Stimulated activated CD8-positive, alpha-beta memory T cell treated with anti-CD3 and anti-CD28 coated beads, Interleukin-4, amount 100 ng/mL, for 4 hours (primary cell): ENCODE data around the gene RPH3AL.

Experiments used
- DNase-seq, 2 donors: peaks; one replicate each; pipeline ENCODE4 v3.0.0-alpha.2; 2020; ENCODE audit warnings: low read depth in 2 of 2, low spot score in 1 of 2

RPH3AL gene

DNA sequence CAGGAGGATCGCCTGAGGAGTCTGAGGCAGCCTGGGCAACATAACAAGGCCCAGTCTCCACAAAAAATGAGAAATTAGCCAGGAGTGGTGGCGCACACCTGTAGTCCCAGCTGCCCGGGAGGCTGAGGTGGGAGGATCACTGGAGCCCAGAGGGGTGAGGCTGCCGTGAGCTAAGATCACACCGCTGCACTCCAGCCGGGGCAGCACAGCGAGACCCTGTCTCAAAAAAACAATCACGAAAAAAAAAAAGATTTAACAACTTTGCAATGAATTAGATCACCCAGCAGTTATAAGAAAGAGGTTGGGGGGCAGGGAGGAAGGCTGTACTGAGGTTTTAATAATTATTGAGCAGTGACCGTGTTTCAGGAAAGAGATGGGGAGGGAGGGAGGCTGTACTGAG, 49.4 kb downstream of the RPH3AL start:
- DNase-seq = no peak

DNA sequence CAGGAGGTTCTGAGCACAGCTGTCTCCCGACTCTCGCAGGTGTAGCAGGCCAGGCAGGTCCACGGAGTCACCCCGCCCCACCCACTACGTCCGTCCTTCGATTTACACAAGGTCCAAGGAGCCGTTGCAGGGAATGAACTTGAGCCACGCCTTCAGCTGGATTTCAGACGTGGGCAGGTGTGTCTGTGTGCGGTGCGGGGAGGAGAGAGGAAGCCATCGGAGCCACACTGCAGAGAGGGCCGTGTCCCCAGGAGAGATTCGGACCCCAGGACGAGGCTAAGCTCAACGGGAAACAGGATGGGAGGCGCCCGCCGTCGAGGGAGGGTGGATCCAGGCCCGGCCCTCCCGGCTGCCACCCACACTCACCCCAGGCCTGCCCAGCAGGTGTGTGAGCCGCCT, 50.3 kb downstream of the RPH3AL start:
- no peak for DNase-seq

DNA sequence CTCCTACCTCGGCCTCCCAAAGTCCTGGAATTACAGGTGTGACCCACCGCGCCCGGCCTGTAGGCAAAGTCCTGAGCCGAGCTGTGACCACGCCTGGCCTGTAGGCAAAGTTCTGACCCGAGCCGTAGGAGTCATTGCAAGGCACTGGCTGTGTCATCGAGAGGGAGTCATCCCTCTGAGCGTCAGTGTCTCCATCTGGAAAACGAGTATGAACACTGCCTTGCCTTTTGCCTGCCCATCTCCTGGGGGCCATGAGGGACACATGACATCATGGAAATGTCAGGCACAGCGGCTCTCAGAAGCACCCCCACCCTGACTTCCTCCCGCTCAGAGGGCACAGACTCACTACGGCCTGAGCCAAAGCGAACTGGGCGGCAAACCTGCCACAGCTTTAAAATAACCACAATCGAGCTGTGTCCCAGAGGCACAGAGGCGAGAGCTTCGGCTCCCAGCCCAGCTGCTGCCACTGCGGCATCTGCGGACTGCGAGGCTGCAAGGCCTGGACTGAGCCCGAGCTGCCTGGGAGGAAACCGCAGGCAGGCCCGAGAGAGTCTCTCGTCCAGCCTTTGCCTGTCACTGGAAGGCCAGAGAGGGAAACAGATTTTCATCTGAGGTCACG, 50.8 kb downstream of the RPH3AL start:
- no peak for DNase-seq

DNA sequence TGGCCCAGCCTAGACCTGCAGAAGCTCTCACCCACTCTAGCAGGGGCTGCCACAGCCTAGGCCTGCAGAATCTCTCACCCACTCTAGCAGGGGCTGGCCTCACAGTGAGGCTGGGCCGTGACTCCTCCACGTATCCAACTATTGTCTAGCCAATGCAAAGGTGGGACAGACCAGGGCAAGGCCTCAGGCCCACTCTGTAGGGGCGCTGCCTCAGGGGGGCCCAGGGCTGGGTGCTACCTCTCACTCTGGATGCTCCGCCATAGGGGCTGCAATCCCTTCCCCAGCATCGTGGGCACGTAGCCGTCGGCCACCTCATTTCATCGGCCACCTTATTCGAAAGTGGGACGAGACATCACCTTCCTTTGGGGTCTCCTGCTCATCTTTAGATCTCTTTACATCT, 51.7 kb downstream of the RPH3AL start:
- no peak for DNase-seq

DNA sequence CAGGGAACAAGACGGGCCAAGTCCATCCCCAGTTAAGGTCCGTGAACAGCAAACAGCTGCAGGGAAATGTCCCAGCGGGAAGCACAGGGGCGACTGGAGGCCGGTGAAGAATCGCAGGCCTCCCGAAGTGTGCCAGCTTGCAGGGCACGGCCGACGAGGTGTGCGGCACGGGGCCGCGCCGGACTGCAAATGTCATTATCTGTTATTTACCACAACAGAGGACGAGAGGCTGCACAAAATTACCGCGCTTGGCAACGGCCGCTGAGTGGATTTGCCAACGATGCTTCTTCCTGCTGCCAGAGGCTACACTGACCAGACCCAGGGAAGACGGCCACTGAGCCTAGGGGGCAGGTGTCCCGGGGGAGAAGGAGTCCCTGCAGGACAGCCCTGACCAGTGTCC, 53.1 kb downstream of the RPH3AL start:
- no peak for DNase-seq

DNA sequence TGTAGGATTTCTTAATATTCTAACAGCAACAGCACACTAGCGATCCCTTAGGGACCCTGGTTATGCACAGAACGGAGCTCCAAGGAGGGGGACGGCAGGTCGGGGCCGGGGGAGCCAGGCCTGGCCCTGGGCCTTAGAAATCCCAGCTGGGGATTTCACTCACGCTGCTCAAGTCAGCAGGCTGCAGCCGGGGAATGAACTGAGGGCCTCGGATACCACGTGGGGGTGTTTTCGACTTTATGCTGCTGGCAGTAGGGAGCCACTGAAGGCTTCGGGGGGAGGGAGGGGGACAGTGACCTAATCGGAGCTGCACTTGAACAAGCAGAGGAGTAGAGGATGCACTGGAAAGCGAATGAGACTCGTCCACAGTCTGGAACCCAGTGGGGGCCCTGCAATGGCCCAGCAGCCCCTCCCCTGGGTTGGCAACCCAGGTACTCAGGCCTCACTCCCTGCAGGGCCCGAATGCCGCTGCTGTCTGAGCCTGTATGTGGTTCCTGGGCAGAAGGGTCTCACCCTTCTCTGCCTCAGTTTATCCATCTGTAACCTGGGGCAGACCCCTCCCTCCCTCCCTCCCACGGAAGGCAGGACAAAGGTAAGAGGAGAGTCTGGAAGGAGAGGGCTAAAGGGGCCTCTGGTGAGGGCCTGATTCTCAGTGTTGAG, 53.7 kb downstream of the RPH3AL start:
- DNase-seq = no peak

DNA sequence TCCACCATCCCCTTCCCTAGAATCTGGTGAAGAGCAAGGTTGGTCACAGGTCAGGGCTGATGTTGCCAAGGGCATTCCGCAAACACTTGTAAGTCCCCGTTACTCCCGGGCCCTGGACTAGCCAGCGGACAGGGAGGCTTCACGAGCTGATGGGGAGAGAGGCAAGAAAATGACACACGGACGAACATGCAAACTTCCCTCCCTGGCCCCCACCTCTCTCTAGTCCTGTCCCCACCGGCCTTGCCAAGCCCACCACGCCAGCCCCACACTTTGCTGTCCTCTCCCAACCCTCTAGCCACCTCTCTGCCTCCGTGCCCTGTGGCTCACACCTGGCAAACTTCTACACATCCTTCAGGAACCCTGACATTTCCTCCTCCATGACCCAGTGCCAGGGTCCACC, 54.8 kb downstream of the RPH3AL start:
- DNase-seq = no peak

DNA sequence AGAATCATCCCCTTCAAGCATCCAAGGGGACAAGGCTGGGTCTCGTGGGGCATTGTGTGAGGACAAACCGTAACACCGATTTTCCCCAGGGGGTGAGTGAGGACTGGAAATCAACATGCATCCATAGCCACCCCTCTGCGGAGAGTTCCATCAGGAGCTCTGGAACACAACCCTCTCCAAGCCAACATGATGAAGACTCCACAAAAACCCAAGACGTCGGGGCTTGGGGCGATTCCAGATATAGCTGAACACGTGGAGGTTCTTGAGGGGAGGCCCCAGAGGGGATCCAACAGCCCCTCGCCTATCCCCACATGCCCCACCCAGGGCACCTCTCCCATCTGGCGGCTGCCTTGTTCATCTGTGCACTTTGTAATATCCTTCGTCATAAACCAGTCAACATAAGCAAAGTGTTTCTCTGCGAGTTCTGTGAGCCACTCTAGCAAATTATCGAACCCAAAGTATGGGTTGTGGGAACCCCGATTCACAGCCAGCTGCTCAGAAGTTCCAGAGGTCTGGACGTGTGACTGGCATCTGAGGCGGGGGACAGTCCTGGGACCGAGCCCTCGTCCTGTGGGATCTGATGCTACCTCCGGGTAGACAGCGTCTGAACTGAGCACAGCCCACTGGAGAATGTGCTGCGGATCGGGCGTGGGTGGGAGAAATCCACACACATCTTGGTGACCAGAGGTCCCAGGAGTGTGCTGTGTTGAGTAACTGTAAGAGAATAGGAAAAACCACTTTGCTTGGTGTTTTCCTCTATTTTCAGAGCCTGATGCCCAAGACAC, 55.5 kb downstream of the RPH3AL start:
- no peak for DNase-seq

DNA sequence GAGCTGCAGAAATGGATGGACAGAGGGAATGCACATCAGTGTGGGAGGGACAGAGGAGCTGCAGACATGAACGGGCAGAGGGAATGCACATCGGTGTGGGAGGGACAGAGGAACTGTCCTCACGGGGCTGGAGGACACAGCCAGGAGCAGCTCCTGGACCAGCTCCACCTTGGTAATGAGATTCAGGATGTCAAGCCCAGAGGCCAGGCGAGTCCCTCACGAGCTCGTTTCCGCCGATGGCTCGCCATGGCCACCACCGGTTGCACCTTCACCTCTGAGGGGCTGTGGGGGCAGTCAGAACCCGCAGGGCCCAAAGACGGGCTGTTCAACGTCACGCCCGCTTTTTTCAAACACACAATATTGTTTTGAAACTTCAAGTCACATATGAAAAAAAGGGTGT, 56.2 kb downstream of the RPH3AL start:
- DNase-seq = no peak

DNA sequence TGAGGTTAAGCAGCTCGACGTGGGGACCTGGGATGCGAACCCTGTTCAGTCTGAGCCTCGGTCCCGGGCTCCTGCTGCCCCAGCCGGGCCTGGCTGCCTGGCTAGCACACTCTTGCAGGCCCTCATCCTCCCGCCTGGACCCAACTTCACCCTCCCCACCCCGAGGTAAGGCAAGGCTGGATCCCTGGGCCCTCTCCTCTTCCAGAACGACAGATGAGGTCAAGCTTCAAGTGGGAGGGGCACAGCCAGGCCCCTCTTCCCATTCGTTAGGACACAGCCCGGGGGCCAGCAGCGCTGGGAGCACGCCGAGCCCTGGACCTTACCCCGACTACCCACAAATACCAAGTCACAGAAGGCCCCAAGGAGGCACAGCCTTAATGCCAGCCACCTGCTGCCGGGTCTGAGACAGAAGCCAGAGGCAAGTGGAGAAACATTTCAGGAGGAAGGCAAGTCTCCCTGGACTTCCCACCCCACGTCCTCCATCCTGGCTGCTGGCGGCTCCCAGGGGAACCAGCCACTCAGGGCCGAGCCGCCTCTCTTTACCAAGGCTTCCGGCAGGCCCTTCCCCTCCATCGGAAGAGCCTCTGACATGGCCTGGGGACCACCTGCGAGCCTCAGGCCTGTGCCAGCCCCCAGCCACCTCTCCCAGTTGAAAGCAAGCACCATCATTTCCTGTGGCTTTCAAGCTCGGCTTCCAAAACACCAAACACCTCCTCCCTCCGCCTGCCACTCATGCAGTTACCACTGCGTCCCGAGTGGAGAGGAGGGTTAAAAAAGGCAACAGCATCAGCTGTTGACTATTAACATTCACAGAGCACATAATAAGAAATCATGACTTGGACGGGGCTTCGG, 59.9 kb downstream of the RPH3AL start:
- no peak for DNase-seq

DNA sequence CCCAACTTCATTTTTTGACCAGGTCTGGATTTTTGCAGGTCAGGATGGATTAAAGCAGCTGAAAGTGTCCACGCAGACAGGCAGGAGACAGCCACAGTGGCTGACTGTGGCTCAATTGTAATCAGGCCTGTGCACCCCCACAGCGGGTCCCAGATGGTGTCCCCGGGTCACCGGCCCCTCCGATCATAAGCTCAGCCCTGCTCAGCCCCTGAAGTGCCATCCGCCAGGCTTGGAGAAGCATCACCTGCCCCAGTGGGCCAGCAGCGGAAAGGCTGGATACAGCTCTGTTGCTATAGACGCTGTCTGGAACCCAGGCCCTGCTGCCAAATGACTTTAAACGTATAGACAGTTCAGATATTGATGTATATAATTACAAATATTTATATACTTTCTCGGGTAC, 60.6 kb downstream of the RPH3AL start:
- no peak for DNase-seq

DNA sequence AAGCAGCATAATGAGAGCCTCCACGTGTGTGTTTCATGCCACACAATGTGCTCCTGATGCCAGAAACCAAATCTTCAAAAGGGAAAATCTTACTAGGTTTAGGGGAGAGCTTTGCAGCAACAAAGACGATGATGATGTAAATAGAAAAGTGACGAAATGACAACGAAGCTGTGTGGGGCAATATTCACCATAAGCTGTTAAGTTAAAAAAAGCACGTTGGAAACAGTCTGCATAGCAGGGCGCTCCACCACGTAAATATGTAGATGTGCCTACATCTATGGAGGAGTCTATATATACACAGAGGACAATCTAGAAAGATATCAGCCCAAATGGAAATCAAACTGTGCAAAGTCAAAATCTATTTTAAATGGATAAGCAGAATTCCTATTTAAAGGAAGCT, 61.0 kb downstream of the RPH3AL start:
- DNase-seq = no peak

DNA sequence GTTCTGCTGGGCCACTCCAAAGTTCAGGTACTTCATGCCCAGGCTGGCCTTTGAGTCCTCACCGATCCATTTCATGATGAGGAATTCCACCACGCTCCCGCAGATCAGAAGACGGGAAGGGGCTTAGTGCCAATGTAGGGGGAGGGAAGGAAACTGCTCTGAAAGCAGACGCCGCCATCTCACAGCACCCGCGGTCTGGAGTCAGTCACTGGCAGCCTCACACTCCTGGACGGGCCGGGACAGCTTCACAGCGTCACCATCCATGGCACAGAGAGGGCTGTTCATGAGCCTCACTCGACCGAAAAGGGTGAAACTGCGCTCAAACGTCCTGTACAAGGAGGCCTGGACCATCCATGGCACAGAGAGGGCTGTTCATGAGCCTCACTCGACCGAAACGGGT, 62.0 kb downstream of the RPH3AL start:
- DNase-seq = no peak

DNA sequence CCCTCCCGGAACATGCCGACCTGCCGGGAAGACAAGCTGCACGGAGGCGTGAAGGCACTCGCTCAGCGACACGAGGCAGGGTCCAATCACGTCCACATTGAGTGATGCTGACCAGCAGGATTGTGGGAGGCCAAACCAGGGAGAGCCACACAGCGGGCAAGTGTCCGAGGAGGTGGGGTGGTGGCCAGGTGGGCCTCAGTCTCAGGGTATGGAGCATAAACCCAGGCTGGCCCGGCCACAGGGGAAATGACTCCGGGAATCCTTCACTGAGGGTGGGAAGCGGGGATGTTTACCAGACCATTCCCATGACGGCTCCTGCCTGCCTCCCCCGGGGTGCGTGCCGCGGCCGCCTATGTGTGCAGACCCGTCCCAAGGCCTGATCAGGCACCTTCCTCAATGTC, 62.5 kb downstream of the RPH3AL start:
- DNase-seq = no peak

DNA sequence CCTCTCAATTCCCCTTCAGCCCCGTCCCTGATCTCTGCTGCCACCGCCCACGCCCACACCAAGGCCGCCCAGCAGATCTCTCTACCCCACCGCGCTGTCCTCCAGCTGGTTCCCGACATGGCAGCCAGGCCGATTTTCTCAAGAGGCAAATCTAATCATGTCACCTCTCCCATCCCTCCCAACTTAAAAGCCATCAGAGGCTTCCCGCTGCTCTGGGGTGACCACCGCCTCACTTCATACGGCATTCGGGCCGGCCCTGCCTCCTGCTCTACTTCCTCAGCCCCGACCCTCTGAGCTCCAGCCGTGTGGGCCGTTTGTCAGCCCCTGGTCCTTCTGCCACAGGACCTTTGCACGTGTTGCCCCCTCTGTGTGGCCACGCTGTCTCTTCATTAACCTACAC, 63.2 kb downstream of the RPH3AL start:
- no peak for DNase-seq

DNA sequence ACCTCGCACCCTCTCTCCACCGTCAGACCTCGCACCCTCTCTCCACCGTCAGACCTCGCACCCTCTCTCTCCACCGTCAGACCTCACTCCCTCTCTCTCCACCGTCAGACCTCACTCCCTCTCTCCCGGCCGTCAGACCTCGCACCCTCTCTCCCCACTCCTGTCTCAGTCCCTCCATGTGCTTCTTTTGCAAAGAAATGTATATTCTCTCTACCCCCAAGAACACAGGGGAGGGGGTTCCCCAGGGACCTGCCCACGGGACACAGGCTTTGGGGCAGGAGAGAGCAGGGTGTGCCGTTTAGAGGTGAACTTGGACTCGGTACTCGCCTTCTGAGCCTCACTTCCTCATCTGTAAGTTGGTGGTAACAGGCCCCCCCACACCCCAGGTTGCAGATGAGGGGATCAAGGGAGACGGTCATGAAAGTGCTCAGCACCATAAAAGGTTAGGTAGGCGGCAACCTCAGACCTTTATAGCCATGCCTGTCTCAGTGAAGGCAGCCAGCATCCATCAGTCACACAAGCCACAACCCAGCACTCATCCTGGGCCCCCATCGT, 63.7 kb downstream of the RPH3AL start:
- no peak for DNase-seq

DNA sequence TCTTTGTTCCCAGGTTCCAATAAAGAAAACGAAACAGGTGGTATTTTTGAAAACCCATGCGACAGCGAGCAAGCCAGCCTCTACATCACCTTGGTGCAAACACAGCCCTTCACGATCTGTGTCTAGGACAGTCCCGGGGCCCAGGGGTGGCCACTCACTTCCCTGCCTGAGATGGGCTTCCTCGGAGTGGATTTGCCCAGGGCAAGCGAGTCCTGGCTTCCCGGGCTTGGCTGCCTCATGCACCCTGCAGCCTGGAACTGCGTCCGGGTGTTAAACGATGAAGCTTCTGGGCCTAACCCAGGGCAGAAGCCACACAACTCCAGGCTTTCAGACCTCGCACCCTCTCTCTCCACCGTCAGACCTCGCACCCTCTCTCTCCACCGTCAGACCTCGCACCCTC, 66.0 kb downstream of the RPH3AL start:
- DNase-seq = no peak

DNA sequence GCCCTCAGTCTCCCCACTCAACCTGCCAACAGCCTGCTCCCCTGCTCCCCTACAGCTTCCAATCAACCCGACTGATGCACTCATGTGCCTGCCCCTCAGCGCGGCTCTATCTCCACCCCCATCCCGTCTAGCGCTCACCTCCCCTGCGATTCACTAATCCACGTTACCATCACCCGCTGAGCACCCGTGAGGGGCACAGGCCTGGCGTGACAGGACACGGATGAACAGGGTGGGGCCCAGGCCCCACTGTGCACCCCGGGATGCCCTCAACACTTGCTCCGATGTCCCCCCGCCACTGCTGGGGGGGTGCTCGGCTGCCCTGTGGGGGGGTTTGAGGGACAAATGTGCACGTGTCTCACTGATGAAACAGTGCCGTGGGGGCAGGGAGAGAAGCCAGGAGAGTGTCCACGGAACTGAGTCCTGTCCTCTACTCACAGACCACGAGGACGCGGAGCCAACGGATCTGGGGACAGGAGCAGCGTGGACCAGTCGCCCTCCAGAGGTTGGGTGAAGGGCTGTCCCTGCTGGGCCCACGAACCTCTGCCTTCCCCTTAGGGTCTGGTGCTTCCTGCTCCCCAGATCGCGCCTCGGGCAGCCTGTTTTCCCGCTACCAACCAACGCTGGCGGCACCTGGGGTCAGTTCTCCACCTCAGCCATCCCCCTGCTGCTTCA, 66.7 kb downstream of the RPH3AL start:
- DNase-seq = no peak

DNA sequence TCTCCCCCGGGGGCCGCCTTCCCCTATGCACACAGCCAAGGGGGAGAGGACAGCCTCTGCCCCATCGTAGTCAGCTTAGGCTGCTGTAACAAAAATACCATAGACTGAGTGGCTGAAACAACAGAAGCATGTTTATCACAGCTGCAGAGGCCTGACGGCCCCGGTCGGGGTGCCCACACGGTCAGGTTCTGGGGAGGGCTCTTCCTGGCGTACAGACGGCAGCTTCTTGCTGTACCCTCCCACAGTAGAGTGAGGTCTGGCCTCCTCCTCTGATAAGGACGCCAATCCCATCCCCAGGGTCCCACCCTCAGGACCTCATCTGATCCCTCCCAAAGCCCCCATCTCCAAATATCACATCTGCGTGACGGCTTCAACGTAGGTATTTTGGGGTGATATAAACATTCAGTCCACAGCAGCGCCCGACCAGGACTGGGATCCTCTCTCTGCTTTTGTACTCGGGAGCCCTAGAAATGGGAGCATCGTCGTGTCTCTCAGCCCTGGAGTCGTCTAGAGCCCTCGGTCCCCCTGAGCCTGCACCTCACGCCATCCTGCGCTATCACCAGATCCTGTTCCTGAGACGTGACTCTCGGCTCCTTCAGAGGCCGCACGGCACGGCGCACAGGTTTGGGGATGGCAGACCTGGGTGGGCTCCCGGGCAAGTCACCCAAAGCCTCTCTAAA, 67.8 kb downstream of the RPH3AL start:
- no peak for DNase-seq
